HG03457 (cell line): ENCODE measurements around the gene TP63.
"Not testable (repeated sequence)": the region's sequence is repeated elsewhere in the genome, so short reads cannot be mapped to it uniquely, and the experiment has no call there.

Experiments used
- ATAC-seq: cut with Tn5 transposase; IDR thresholded peaks from one replicate; pipeline ENCODE4 v1.9.1; 2021; ENCODE audit warnings: moderate number of reproducible peaks; ENCODE audit not compliant: unreplicated experiment

Gene TP63

DNA sequence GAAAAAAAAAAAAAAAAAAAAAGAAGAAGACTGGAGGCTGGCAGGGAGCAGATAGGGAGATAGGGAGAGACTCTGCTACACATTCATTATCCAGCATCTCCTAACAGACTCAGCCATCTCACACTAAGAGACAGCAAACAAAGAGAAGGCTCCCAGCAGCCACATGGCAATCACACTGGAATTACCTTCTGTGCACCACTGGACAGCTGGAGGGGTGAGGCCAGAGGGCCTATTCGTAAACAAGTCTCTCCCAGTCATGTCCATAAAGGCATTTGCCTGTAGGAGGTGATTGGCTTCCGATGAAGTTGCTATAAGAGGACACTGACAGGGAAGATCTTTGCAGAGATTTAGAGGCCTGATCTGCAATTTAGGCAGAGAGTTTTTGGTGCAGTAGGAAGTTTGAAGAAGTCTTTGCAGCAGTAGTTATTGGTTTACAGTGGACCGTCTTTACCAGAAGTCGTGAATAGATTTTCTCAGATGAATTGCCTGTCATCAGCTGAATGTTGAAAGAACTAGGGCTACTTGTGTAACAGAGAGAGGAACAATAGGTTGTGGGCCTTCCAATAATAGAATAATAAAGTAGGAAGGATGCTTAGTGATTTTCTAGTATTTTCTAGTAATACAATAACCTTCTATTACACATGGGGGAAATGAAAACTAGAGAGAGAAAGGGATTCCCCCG lies 89.7 kb downstream of the TP63 start:
- ATAC-seq: no peak

DNA sequence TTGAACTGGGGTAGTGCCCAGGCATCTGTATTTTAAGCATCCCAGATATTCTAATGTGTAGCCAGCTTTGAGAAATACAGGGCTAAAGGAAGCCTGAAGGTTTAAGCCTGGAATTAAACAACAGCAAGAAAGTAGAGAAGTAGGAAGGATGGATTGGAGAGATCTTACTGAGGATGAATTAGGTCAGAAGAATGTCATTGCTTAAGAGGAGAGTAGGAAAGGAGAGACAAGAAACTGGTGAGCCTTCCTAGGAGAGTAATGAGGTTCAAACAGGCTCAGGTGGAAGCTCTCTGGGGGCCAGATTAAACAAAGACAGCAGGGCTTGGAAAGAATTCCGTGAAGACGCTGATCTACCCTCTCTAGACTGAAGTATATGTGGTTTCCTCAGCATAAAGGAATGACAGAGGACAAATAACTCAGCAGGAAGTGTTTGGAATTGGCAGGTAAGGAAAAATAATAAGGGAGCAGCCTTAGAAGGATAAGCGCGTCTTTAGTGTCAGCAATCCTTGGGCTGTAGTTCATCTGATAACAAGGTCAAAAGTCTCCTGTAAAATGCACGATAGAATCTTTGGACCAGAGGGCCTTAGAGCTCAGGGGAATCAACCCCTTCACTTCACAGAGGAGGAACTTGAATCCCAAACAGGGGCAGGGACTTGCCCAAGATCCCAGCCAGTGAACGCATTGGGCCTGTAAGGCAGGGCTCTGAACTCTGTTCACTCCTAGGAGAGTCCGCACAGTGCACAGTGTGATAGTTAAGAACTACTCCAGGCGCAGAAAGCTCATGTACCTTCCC lies 90.9 kb downstream of the TP63 start:
- no peak for ATAC-seq

DNA sequence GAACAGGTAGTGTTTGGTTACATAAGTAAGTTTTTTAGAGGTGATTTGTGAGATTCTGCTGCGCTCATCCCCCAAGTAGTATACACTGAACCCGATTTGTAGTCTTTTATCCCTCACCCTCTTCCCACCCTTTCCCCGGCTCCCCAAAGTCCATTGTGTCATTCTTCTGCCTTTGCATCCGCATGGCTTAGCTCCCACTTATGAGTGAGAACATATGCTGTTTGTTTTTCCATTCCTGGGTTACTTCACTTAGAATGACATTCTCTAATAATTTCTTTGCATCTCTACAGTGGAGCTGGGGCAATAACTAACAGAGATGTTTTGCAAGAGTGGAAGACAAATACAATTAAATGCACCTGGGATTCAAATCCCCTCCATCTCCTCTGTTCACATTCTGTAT lies 93.2 kb downstream of the TP63 start:
- no peak for ATAC-seq

DNA sequence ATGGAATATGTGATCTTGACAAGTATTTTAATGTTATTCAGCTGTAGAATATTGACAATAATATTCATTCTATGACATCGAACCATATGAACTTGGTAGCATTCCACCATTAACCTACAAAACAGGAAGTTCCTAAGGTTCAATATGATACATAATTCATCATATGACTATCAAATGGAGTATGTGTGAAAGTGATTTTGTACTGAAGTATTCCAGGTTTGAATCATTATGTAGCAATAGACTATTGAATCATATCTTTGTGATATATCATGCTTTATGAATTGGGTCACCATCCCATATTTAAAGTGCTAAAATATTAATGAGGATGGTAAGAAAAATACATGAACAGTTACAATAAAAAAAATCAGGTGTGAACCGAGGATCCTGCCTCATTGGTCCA lies 95.1 kb downstream of the TP63 start:
- ATAC-seq: no peak

DNA sequence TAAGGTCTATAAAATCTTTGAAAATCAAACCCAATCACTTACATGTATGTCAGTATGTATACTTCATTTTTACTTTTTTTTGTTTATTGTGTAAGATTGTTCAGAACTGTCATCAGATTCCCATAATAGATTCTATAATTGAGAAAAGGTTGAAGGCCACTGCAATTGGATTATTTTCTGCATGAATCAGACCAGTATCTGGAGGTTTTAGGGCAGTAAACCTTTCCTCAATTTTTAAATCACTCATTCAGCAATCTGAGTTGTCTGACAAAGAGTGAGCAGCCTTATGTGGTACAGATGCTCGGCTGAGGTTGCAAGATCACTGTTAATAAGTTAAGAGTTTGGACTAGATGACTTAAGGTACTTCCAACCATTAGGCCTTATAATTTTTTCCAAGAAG lies 96.0 kb downstream of the TP63 start:
- ATAC-seq: no peak

DNA sequence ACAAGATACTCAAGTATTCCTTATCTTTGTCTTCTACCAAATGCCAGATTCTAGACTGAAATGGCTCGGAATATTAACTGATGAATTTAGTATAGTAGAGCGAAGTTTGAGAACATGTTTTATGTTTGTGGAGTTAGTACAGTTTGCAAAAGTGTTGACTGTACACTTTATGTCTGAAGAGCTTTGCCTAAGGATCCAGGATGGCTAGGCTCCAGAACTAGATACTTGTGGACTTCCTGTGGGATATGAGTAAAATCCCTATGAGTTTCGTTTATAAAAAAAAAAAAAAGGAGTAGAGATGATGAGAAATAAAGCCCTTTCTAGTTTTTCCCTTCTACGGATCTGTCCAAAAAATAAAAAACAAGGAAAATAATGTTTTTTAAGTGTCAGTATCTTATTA lies 96.7 kb downstream of the TP63 start:
- no peak for ATAC-seq

DNA sequence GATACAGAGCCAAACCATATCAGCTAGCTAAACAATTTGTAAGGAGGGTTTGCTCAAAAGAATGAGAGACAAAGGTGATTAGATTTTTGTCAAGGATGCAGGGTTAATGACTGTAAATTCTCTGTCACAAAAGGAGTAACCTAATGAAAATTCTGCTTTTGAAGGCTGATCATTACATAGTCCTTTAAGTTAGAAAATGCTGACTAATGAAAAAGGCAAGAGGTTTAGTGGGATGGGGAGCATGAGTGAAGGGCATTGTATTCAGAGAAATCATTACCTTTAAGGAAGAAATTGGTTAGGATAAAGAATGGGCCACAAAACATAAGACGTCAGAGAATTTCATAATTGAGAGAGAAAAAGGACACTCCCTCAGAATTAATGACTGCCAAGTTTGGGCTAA lies 97.7 kb downstream of the TP63 start:
- no peak for ATAC-seq

DNA sequence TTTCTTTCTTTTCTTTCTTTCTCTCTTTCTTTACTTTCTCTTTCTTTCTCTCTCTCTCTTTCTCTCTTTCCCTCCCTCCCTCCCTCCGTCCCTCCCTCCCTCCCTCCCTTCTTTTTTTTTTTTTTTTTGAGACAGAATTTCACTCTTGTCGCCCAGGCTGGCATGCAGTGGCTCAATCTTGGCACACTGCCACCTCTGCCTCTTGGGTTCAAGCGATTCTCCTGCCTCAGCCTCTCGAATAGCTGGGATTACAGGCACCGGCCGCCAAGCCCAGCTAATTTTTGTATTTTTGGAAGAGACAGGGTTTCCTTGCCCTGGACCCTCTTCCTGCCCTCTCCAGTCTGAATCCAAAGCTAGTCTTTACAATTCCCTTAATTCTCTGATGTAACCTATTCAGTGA lies 102.9 kb downstream of the TP63 start:
- ATAC-seq: no peak

DNA sequence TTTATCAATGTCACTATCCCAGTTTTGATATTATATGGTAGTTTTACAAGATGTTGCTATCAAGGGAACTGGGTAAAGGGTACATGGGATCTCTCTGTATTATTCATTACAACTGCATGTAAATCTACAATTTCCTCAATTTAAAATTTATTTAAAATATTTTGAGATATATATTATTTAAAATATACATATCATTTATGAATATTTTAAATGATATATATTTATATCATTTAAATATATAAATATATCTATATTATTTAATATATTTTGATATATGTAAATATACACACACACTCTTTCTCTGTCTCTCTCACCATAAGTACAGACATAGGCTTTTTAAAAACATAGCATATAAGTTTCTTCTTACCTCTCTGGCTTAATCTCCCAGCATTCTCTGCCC lies 104.7 kb downstream of the TP63 start:
- ATAC-seq: no peak

DNA sequence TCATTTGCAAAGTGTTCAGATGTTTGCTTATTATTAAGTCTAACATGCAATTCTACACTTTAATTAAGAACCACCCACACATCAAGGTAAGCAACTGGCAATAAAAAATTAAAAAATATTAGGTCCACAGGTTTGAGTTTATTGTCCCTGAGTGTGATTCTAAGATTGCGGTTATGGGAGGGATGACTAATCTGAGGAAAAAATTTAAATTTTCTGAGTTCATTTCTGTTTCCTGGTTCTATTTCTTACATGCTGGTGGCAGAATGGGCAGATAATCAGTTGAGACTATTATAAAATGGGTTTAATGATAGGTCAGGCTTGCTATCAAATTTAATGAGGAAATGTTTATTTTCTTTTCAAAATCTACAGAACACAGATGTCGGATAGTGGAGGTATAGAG lies 105.9 kb downstream of the TP63 start:
- no peak for ATAC-seq

DNA sequence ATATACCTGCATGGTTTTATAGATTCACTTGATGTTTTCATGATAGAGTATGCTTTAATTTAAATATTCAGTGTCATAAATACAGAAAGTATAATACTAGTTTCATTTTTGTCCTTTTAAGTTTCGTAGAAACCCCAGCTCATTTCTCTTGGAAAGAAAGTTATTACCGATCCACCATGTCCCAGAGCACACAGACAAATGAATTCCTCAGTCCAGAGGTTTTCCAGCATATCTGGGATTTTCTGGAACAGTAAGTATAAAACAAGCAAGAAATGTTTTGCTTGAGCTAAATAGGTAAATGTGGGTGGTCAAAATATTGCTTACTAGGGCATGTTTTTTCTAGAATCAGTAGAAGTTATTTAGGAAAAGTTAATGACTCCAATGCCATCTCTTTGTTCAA lies 106.4 kb downstream of the TP63 start:
- no peak for ATAC-seq

DNA sequence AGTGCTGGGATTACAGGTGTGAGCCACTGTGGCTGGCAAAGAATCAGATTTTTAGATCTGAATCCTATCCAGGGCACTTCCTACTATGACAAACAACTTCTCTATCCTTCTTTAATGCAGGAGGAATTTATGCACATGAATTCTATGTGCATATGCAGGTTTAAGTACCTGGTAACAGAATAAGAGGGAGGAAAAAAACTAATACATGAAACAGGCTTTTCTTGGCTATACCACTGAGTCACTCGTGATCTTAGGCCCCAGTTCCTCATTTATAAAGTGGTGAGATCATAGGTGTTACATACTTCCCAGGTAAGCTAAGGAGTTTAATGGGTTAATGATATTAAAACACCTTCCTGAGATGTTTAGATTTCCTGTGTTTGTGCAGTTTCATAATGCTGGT lies 108.2 kb downstream of the TP63 start:
- ATAC-seq: no peak

DNA sequence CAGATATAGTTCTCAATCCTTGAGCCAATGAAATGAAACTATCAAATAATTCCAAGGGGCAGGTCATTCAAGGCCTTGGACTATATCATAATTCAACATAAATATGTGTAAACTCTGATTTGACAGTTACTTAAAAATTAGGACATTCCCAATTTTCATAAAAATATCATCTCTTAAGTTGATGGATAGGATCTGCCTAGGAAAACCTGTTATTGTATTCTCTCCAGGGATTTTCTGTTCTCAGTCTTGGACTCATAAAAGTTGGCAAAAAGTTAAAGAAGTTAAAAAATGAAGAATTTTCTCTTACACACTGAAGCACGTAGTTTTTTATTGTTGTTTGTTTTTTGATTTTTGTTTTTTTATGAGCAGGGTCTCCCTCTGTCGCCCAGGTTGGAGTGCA lies 109.0 kb downstream of the TP63 start:
- ATAC-seq: no peak

DNA sequence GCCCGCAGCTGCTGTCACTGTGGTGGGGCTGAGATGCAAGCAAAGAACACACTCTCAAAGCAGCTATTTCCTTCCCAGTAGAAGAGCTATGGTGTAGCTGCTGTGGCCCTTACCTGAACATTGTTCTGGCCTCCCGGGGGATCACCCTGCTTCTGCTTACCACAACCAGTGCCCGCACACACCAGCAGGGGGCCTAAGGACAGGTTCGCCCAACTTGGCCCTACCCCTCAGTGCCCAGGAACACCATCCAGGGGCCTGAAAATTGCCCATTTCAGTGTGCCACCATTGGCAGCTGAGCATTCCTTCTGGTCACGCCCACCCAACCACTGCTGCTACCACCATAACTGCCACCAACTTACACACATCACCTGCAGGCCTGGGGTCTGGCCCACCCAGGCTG lies 113.0 kb downstream of the TP63 start:
- no peak for ATAC-seq

DNA sequence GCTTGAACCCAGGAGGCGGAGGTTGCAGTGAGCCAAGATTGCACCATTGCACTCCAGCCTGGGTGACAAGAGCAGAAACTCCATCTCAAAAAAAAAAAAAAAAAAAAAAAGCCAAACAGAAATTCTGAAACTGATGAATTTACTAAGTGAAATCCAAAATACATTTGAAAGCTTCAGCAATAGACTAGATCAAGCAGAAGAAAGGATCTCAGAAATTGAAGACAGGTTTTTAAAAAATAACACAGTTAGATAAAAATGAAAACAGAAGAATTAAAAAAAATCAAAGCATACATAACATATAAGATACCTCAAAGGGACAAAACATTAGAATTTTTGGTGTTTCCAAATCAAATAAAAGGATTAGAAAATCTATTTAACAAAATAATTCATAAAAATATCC lies 114.4 kb downstream of the TP63 start:
- ATAC-seq: no peak

DNA sequence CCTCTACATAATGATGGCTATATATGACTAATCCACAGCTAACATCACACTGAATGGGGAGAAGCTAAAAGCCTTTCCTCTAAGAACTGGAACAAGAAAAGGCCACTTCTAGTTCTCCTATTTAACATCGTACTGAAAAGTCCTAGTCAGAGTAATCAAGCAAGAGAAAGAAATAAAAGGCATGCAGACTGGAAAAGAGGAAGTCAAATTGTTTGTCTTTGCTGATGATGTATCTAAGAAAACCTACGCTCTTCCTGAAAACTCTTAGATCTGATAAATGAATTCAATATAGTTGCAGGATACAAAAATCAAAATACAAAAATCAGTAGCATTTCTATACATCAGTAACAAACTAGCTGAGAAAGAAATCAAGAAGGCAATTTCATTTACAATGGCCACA lies 116.9 kb downstream of the TP63 start:
- no peak for ATAC-seq

DNA sequence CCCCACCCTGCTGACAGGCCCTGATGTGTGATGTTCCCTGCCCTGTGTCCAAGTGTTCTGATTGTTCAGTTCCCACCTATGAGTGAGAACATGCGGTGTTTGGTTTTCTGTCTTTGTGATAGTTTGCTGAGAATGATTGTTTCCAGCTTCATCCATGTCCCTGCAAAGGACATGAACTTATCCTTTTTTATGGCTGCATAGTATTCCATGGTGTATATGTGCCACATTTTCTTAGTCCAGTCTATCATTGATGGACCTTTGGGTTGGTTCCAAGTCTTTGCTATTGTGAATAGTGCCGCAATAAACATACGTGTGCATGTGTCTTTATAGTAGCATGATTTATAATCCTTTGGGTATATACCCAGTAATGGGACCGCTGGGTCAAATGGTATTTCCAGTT lies 119.8 kb downstream of the TP63 start:
- not testable (repeated sequence) for ATAC-seq

DNA sequence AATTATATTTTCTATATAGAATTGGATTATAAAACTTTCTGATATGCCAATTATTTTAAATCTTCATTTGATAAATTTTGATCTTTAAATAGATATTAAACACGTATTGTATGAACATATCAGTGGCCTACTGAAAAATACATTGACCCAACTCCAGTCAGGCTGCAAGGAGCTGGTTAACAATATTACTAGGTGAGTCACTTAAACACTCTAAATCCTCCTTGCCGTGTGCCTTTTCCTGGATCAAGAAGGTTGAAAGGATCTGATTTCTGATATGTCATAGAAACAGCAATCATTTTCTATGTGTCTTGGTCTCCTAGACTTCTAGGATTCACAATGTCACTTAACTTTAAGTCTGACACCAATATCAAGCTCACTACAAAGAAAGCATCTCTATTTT lies 123.2 kb downstream of the TP63 start:
- ATAC-seq: no peak

DNA sequence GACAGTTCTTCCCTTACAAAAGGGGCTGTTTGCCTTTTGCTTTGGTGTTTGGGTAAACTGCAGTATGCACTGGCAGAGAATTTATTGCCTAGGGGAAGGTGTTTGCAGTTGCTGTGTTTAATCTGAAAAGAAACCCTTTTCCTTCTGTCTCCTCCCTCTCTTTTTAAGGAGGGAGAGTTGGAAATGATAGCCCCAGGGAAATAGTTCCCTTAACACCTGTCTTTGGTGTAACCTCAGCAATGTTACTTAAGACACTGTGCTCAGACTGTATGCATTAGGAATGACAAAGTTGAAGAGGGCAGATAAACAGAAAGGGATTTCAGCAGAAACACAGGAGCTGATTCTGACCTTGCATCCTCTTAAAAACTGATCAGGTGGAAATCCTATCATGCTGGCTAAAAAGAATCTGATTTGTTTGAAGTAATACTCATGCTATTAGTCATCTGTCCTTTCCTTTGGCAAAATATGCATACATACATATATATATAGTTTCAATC lies 125.4 kb downstream of the TP63 start:
- no peak for ATAC-seq

DNA sequence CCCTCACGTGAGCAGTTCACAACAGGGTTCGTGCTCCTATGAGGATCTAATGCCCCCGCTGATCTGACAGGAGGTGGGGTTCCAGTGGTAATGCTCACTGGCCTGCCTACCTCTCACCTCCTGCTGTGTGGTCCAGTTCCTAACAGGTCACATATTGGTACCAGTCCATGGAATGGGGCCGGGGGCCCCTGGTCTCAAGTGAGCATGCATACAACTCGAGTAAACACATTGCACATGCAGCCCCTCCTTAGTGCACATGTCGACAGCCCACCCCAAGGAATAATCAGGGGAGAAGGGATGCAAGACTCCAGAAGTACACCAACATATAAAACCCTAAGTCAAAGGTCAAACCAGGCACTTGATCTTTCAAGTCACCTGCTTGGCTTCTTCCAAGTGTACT lies 127.0 kb downstream of the TP63 start:
- ATAC-seq: no peak

DNA sequence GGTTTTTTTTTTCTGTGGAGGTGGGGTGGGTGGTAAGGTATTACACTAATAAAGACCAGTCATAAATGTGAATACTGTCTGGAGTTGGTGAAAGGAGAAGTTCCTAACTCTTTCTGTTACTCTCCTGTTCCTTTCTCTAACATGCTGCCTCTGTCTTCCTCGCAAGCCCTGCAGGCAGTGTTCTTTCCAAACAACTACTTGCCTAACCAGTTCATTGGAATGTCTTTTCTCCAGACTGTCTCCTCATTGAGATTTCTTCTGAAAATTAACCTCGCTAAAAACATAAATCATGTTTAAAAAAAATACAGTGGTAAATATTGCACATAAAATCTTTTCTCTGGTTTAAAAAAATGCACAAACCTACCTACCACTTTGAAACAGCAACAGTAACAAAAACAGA lies 135.2 kb downstream of the TP63 start:
- no peak for ATAC-seq

DNA sequence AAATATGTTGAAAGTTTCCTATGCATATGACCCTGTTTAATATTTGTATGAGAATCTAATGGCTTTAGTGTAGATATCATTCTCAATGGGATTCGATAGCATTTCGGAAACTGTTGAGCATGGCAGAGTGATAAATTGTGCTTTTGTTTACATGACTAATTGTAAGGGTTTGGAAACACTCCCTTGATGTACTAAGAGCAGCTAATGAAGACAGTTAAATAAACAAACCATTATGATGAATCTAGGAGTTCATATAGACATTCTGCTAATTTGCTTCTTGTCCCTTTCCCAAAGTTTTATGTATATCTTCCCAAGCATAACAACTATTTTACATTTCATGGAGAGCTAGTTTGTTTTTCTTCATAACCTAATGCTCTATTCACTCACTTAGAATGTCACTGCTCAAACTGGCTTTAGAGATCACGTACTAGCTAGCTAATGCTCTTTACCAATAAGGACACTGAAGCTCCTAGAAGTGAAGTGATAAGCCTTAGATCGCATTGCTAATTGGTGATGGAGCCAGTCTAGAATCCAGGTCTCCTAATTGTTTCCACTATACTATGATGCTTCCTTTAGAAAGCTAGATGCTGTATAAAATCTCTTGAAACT lies 140.8 kb downstream of the TP63 start:
- ATAC-seq: no peak
